Measurements from ENCODE around the gene FAM20C. TPM values are rescaled to one million over a fixed set of nuclear protein-coding genes. Genes with fewer than 3 reads are reported as not detected.

The FAM20C gene
- total and polyA plus RNA-seq, 10 of the 15 experiments (the other 5 are each of a cell fraction or from before 2014, with no cell fraction given), result 0.44 TPM; not detected in 9

GRCh38 chr7:299628-300027 is 107.3 kb downstream of the FAM20C start:
- no peak overlapping the region for H3K9ac ChIP-seq (ENCODE audit: control insufficient read depth, insufficient read depth, low read length)
- no peak for TF ChIP-seq SUZ12 (IDR thresholded peaks at IDR 0.05; ENCODE audit: unreplicated experiment)
- TF ChIP-seq IRF3 (IDR thresholded peaks at IDR 0.05), result no peak
- TF ChIP-seq, protein P1, sequence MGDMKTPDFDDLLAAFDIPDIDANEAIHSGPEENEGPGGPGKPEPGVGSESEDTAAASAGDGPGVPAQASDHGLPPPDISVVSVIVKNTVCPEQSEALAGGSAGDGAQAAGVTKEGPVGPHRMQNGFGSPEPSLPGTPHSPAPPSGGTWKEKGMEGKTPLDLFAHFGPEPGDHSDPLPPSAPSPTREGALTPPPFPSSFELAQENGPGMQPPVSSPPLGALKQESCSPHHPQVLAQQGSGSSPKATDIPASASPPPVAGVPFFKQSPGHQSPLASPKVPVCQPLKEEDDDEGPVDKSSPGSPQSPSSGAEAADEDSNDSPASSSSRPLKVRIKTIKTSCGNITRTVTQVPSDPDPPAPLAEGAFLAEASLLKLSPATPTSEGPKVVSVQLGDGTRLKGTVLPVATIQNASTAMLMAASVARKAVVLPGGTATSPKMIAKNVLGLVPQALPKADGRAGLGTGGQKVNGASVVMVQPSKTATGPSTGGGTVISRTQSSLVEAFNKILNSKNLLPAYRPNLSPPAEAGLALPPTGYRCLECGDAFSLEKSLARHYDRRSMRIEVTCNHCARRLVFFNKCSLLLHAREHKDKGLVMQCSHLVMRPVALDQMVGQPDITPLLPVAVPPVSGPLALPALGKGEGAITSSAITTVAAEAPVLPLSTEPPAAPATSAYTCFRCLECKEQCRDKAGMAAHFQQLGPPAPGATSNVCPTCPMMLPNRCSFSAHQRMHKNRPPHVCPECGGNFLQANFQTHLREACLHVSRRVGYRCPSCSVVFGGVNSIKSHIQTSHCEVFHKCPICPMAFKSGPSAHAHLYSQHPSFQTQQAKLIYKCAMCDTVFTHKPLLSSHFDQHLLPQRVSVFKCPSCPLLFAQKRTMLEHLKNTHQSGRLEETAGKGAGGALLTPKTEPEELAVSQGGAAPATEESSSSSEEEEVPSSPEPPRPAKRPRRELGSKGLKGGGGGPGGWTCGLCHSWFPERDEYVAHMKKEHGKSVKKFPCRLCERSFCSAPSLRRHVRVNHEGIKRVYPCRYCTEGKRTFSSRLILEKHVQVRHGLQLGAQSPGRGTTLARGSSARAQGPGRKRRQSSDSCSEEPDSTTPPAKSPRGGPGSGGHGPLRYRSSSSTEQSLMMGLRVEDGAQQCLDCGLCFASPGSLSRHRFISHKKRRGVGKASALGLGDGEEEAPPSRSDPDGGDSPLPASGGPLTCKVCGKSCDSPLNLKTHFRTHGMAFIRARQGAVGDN (IDR thresholded peaks at IDR 0.05), result no peak
- TF ChIP-seq MEF2A (IDR thresholded peaks at IDR 0.05; ENCODE audit: insufficient read depth, low read depth, low read length), result no peak
- TF ChIP-seq NR2C2 (IDR thresholded peaks at IDR 0.05; ENCODE audit: borderline replicate concordance, control insufficient read depth, insufficient read length, low read depth), result no peak
- TF ChIP-seq, protein P2, sequence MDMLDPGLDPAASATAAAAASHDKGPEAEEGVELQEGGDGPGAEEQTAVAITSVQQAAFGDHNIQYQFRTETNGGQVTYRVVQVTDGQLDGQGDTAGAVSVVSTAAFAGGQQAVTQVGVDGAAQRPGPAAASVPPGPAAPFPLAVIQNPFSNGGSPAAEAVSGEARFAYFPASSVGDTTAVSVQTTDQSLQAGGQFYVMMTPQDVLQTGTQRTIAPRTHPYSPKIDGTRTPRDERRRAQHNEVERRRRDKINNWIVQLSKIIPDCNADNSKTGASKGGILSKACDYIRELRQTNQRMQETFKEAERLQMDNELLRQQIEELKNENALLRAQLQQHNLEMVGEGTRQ (IDR thresholded peaks at IDR 0.05; ENCODE audit: borderline replicate concordance, low read depth, low read length), result no peak
- no peak for TF ChIP-seq CHD2 (IDR thresholded peaks at IDR 0.05; ENCODE audit: borderline replicate concordance, low read depth, low read length)
- TF ChIP-seq SUPT20H (IDR thresholded peaks at IDR 0.05; ENCODE audit: borderline replicate concordance, control insufficient read depth, low read depth, low read length), result no peak
- TF ChIP-seq CEBPB (IDR thresholded peaks at IDR 0.05; ENCODE audit: borderline replicate concordance in 1 of 2, low read depth in 2 of 2, low read length in 2 of 2), result no peak
- TF ChIP-seq GATAD2B (conservative IDR thresholded peaks at IDR 0.05; ENCODE audit: low read depth), result no peak
- TF ChIP-seq SREBF1 (IDR thresholded peaks at IDR 0.05; ENCODE audit: low read length), result no peak
- no peak for TF ChIP-seq CBX5 (IDR thresholded peaks at IDR 0.05; ENCODE audit: low read depth)
- no peak for TF ChIP-seq FOXM1 (IDR thresholded peaks at IDR 0.05; ENCODE audit: low read depth, low read length)
- TF ChIP-seq EP300 (IDR thresholded peaks at IDR 0.05; ENCODE audit: borderline replicate concordance in 1 of 2, control insufficient read depth in 1 of 2, low read depth in 2 of 2, low read length in 2 of 2), result no peak
- ATAC-seq (no peak), FAIRE-seq (no peak), DNase-seq (ENCODE audit: low read depth, low spot score) (no peak)
- H3K27ac ChIP-seq (ENCODE audit: control insufficient read depth, insufficient read depth), result no peak overlapping the region
- in situ Hi-C loops (cut with MboI), result no loop called here
- no peaks in the 10 kb centered on the region for H3K4me1 ChIP-seq (ENCODE audit: control insufficient read depth, insufficient read depth, low read length)
- ChIA-PET RAD21 (ENCODE audit: unreplicated experiment) (no interaction called here), SMC1A (ENCODE audit: uncharacterized antibody, unreplicated experiment) (no interaction called here), CTCF (no interaction called here), POLR2A (no interaction called here)
- intact Hi-C loops (cut with micrococcal nuclease; ENCODE audit: unreplicated experiment), result no loop called here
- H3K27me3 ChIP-seq (replicated peaks in 1 of 2; ENCODE audit: control insufficient read depth in 2 of 2, insufficient read depth in 2 of 2, low read length in 1 of 2), result no peaks in the 10 kb centered on the region; a peak in 1 of 4 replicates
- 65% methylated on average over 16 of the region's 16 CpGs for WGBS (ENCODE audit: insufficient coverage, insufficient replicate concordance, low lambda C conversion rate, missing lambda C conversion rate)
- H3K4me3 ChIP-seq, result no peak overlapping the region
- H3K79me2 ChIP-seq (ENCODE audit: control insufficient read depth, insufficient read depth, low read length), result no peaks in the 10 kb centered on the region
- H3K4me2 ChIP-seq (ENCODE audit: control insufficient read depth, insufficient read depth), result no peak overlapping the region
- H3K9me3 ChIP-seq (replicated peaks; ENCODE audit: control insufficient read depth, insufficient read depth, low read length), result no peaks in the 10 kb centered on the region; the same call in 2 of the 3 replicates
- H2AFZ ChIP-seq (ENCODE audit: control insufficient read depth, low read depth, low read length), result no peak overlapping the region
- H3K36me3 ChIP-seq (ENCODE audit: control insufficient read depth in 2 of 2, insufficient read depth in 2 of 2, low read length in 1 of 2), result no peaks in the 10 kb centered on the region
- no TSS peak for BruUV-seq (replicated peaks)
- no peaks in the 10 kb centered on the region for H4K20me1 ChIP-seq (ENCODE audit: control insufficient read depth, insufficient read depth)
